GM23338 (cell line): ENCODE measurements around the gene RNU6-9.

ENCODE experiments used
- CREB1 ChIP-seq: fragments of 250-450 bp; sonication (Bioruptor Pico); IDR thresholded peaks from 2 replicates; pipeline ENCODE4 v1.5.0; 2020; ENCODE audit warnings: low read depth, mild to moderate bottlenecking, moderate library complexity
- CTCF ChIP-seq, 2 experiments: fragments of 200-600 bp in 1 of 2; sonication (generic) in 1 of 2; conservative IDR thresholded peaks; 2 replicates each; pipeline versions ENCODE4 v1.5.1 to v1.6.1; 2016 to 2017; ENCODE audit warnings: antibody characterized with exemption in 2 of 2, low read depth in 2 of 2, mild to moderate bottlenecking in 2 of 2, moderate library complexity in 1 of 2
- ETS1 ChIP-seq: IDR thresholded peaks from 2 replicates; pipeline ENCODE4 v1.6.1; 2016; ENCODE audit warnings: antibody characterized with exemption
- EZH2 ChIP-seq: fragments of 200-600 bp; sonication (generic); IDR thresholded peaks from one replicate; pipeline ENCODE4 v1.8.0; 2017; ENCODE audit warnings: antibody characterized with exemption, mild to moderate bottlenecking, low read depth; ENCODE audit not compliant: unreplicated experiment
- EZH2phosphoT487 ChIP-seq: fragments of 200-600 bp; sonication (generic); IDR thresholded peaks from one replicate; pipeline ENCODE4 v1.8.1; 2018; ENCODE audit warnings: antibody characterized with exemption; ENCODE audit not compliant: unreplicated experiment
- JUNB ChIP-seq: IDR thresholded peaks from one replicate; pipeline ENCODE4 v1.6.1; 2016; ENCODE audit warnings: antibody characterized with exemption; ENCODE audit not compliant: unreplicated experiment
- NANOG ChIP-seq: IDR thresholded peaks from 2 replicates; pipeline ENCODE4 v1.6.1; 2016; ENCODE audit warnings: antibody characterized with exemption, borderline replicate concordance
- POLR2AphosphoS5 ChIP-seq: IDR thresholded peaks from 2 replicates; pipeline ENCODE4 v1.6.1; 2016; ENCODE audit warnings: antibody characterized with exemption, low read depth
- REST ChIP-seq: IDR thresholded peaks from one replicate; pipeline ENCODE4 v1.6.1; 2018; ENCODE audit warnings: antibody characterized with exemption; ENCODE audit not compliant: unreplicated experiment
- STAT1 ChIP-seq: IDR thresholded peaks from one replicate; pipeline ENCODE4 v1.6.1; 2016; ENCODE audit warnings: antibody characterized with exemption; ENCODE audit not compliant: unreplicated experiment
- ZNF114 ChIP-seq: fragments of 250-450 bp; sonication (Bioruptor Pico); IDR thresholded peaks from 2 replicates; pipeline ENCODE4 v1.5.0; 2020; ENCODE audit warnings: mild to moderate bottlenecking, moderate library complexity
- ZNF331 ChIP-seq: fragments of 250-450 bp; sonication (Bioruptor Pico); IDR thresholded peaks from 2 replicates; pipeline ENCODE4 v1.5.0; 2020; ENCODE audit warnings: low read depth, mild to moderate bottlenecking, moderate library complexity
- ZNF462 ChIP-seq: fragments of 250-450 bp; sonication (Bioruptor Pico); IDR thresholded peaks from 2 replicates; pipeline ENCODE4 v1.5.0; 2020; ENCODE audit warnings: mild to moderate bottlenecking, moderate library complexity

DNA sequence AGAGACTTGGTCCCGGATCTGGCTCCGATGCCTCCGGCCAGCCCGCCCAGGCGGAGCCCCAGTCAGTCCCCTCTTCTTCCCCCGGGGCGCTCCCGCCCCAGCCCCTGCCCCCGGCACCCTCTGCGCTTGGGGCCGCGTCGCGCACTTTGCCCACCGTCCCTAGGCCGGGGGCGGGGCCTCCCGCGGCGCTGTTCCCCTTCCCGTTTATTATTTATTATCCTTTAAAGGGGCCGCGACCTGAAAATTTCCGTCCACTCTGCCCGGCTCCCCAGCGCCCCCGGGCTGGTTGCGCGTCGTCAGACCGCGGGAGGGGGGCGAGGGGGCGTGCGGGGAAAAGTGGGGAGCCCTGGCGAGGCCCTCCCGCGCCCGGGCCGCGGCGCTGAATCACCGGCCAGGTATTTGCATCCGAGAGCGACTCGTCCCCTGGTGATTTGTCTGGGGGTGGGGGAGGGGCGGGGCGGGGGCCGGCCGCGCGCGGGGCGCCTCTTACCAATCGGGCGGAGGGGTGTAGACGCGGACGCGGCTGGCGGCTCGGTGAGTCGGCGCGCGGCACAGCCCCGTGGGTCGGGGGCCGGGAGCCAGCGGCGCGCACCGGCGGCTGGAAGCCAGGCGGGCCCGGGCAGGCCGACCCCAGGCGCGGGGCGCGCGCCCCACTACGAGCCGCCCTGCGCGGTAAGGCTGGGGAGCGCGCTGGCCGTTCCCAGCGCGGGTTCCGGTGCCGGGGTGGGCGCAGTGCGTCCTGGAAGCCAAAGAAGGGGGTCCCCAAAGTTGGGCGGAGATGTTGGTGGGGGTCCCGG lies 32.4 kb downstream of the RNU6-9 start, which contains the start of gene ARID3A:
- TF ChIP-seq EZH2: no peak
- TF ChIP-seq CTCF (conservative IDR thresholded peaks at IDR 0.05; ENCODE audit: low read depth in 2 of 2): no peak
- no peak for TF ChIP-seq ZNF331 (CRISPR knock-in tag)
- no peak for TF ChIP-seq POLR2AphosphoS5
- TF ChIP-seq CREB1 (CRISPR knock-in tag): 0 out of 2 replicates have a peak, but pooled peaks have one; percentile 2
- TF ChIP-seq JUNB: peak; percentile 95
- no peak for TF ChIP-seq EZH2phosphoT487
- no peak for TF ChIP-seq STAT1
- TF ChIP-seq REST: no peak
- TF ChIP-seq ZNF114: no peak
- TF ChIP-seq ETS1: no peak
- no peak for TF ChIP-seq NANOG
- TF ChIP-seq ZNF462 (CRISPR knock-in tag): no peak
